Stimulated activated memory B cell treated with anti-CD40 and anti-IgM and Interleukin-4, amounts not matched to agents 10 μg/mL and 1 μg/mL and 100 μg/mL, for 72 hours (primary cell): Measurements from ENCODE around the gene VARS1.

Experiments
- ATAC-seq: fragments of 150-1000 bp; cut with Tn5 transposase; 2 replicates; pipeline ENCODE4 v1.10.0; 2021
- H3K27ac Mint-ChIP-seq: one replicate; pipeline ENCODE4 v1.8.0; 2022; ENCODE audit warnings: mild to moderate bottlenecking, mixed read lengths
- H3K27me3 Mint-ChIP-seq: one replicate; pipeline ENCODE4 v1.8.0; 2022; ENCODE audit warnings: mixed read lengths
- H3K36me3 Mint-ChIP-seq: one replicate; pipeline ENCODE4 v1.8.0; 2022; ENCODE audit warnings: mixed read lengths
- H3K4me1 Mint-ChIP-seq: one replicate; pipeline ENCODE4 v1.8.0; 2022; ENCODE audit warnings: mixed read lengths
- H3K4me3 Mint-ChIP-seq: one replicate; pipeline ENCODE4 v1.8.0; 2022; ENCODE audit warnings: mild to moderate bottlenecking, moderate library complexity, mixed read lengths
- H3K9me3 Mint-ChIP-seq: one replicate; pipeline ENCODE4 v1.8.0; 2022; ENCODE audit warnings: mixed read lengths

VARS1 gene

DNA sequence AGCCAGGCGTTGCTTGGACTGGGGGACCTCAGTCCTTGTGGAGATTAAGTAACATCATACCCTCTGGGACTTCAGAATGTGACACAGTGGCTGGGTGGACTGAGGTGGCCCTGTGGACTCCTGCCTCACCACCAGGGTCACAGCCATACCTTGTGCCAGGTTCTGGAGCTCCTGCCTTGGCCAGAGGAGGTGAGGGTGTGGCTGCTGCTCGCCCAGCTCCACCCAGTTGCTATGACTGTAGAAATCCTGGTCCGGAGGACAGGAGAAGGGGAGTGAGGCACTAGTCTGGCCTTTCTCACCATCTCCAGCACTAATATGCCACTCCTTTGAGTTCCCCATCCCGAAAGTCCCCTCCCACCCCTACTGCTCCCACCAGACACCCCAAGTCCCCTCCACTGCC, 20.4 kb downstream of the VARS1 start:
- Mint-ChIP-seq H3K4me1 (peaks cover 40% of the 10 kb centered on the region), H3K27ac (peak overlapping the region; percentile 90), H3K27me3 (no peaks in the 10 kb centered on the region)

GRCh38 chr6:31771992-31772358, 23.6 kb downstream of the VARS1 start:
- H3K27ac Mint-ChIP-seq, result no peak overlapping the region
- H3K4me1 Mint-ChIP-seq, result peaks cover 37% of the 10 kb centered on the region
- no peak overlapping the region for H3K4me3 Mint-ChIP-seq
- H3K27me3 Mint-ChIP-seq, result no peaks in the 10 kb centered on the region
- no peaks in the 10 kb centered on the region for H3K9me3 Mint-ChIP-seq
- peaks cover 5% of the 10 kb centered on the region for H3K36me3 Mint-ChIP-seq
- no peak for ATAC-seq

More for the DNA sequence above, 20.4 kb downstream of the VARS1 start:
- H3K4me3 Mint-ChIP-seq, result no peak overlapping the region
- peaks cover 15% of the 10 kb centered on the region for H3K36me3 Mint-ChIP-seq
- no peak for ATAC-seq
- no peaks in the 10 kb centered on the region for H3K9me3 Mint-ChIP-seq

- no peak for ATAC-seq
- peaks cover 5% of the 10 kb centered on the region for H3K36me3 Mint-ChIP-seq
- H3K27me3 Mint-ChIP-seq, result no peaks in the 10 kb centered on the region
- no peaks in the 10 kb centered on the region for H3K9me3 Mint-ChIP-seq
- H3K4me1 Mint-ChIP-seq, result peaks cover 26% of the 10 kb centered on the region
- no peak overlapping the region for H3K27ac Mint-ChIP-seq
- H3K4me3 Mint-ChIP-seq, result no peak overlapping the region
Measured at GRCh38 chr6:31770860-31771259, 24.7 kb downstream of the VARS1 start.

DNA sequence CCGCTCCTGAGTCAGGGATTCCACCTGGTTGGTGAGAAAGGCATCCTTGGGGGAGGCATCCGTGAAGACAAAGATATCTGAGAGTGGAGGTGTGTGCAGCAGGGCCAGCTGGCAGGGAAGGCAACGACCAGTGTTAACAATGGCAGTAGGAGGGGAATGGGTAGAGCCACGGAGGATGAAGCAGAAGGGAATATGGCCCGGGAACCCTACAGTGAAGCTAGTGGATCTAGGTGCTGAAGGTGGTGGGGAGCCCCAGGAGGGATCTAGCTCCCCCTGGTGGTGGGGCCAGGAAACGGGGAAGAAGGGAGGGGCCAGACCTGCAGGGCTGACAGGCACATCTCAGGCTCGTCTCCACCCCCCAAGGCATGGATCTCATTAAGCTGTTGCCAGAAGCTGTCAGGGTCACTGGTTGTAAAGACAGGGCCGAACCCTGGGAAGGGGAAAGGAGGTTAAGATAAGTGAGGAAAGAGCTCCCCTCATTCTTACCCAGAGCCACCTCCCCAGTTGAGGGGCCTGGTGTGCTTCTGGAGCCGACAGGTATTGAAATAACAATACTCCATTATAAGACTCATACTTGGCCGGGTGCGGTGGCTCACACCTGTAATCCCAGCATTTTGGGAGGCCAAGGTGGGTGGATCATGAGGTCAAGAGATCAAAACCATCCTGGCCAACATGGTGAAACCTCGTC, 25.7 kb downstream of the VARS1 start:
- peak; percentile 80 for ATAC-seq
- H3K4me1 Mint-ChIP-seq, result peaks cover 16% of the 10 kb centered on the region
- peaks cover 10% of the 10 kb centered on the region for H3K36me3 Mint-ChIP-seq
- no peak overlapping the region for H3K4me3 Mint-ChIP-seq
- no peaks in the 10 kb centered on the region for H3K27me3 Mint-ChIP-seq
- no peak overlapping the region for H3K27ac Mint-ChIP-seq
- no peaks in the 10 kb centered on the region for H3K9me3 Mint-ChIP-seq

DNA sequence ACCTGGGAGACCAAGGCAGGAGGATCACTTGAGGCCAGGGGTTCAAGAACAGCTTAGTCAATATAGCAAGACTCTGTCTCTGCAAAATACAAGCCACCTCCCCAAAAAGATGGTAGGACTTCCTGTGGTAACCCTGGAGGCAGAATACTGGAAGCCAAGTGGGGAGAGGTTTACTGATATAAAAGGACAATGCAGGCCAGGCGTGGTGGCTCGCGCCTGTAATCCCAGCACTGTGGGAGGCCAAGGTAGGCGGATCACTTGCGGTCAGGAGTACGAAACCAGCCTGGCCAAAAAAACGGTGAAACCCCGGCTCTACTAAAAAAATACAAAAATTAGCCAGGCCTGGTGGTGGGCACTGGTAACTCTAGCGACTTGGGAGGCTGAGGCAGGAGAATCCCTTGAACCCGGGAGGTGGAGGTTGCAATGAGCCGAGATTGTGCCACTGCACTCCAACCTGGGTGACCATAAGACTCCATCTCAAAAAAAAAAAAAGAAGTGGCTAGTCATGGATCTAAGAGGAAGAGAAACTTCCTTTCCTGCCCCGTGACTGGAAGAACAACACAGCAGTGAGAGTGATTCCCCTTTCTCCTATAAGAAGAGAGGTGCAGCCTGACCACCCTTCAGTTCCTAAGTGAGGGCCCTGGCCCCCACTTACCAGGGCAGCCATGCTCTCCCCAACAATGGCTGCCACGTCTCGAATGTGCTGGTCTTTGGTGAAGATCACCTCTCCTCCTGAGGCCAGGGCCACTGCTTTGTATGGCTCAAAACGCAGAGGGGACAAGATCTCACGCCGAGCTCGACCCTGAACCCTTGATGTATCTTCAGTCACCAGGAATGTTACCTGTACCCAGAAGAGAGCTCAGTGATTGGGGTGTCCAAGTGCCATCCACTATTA, 26.9 kb downstream of the VARS1 start:
- no peak for ATAC-seq
- no peak overlapping the region for H3K4me3 Mint-ChIP-seq
- no peaks in the 10 kb centered on the region for H3K9me3 Mint-ChIP-seq
- peaks cover 14% of the 10 kb centered on the region for H3K36me3 Mint-ChIP-seq
- no peaks in the 10 kb centered on the region for H3K27me3 Mint-ChIP-seq
- H3K27ac Mint-ChIP-seq, result no peak overlapping the region
- peaks cover 15% of the 10 kb centered on the region for H3K4me1 Mint-ChIP-seq

DNA sequence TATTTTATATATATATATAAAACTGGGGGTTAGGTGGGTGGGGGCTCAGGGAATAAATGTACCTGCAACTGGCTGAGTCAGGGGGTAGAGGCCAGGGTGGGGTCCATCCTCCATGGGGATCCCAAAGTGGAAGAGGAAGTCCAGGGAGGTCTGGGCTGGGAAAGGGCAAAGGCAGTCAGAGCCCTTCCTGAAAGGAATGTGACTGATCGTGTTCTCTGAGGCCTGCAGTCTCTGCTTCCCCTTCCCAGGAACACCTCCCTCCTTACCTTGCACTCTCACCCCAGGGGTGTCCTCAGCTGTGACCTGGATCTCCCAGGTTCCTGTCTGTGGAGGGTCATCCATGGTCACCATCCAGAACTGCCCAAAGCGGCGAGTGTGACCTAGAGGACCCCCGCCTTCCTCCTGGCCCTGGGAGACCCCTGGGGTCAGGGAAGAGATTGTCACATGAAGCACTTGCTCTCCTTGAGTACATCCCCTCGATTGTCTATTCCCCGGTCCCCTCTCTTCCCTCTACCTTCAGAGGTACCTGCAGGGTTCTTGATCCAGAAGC, 28.4 kb downstream of the VARS1 start:
- ATAC-seq, result no peak
- no peaks in the 10 kb centered on the region for H3K27me3 Mint-ChIP-seq
- peaks cover 7% of the 10 kb centered on the region for H3K4me1 Mint-ChIP-seq
- no peak overlapping the region for H3K27ac Mint-ChIP-seq
- H3K4me3 Mint-ChIP-seq, result no peak overlapping the region
- H3K9me3 Mint-ChIP-seq, result no peaks in the 10 kb centered on the region
- peaks cover 20% of the 10 kb centered on the region for H3K36me3 Mint-ChIP-seq

DNA sequence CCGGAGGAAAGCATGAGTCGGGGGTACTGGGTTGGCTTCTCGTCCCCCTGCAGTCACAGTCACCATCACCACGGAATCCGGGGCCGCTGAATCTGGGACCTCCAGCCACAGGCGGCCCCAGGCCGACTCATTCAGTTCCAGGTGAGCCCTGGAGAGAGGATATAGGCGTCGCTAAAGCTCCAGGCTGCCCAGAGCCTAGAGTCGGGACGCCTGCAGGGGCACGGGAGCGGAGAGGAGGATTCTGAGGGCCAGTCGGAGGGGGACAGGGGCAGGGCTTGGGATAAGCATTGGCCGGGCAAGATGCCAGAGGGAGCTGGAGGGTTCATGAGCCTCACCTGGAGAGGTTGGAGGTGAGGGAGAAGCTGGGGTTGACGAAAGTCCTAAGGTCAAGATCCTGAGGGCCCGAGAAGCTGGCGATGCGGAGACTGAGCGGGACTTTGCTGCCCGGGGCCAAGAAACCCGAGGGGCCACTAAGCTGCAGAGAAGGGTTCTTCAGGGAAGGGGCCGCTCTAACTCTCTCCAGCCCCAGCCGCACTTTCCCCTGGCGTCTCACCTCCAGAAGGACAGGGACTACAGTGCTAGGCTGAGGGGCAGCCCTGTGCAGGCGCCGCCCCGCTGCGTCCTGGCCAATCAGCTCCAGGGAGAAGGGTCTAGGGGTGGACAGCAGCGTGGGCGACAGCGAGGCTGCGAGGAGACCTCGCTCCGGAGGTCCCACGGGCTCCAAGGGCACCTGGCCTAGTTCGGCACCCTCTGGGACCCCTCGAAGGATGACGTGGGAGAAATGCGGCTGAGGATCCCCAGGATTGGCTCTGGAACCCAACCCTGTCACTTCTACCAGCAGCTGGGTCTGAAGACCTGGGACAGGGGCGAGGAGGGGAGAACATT, 29.4 kb downstream of the VARS1 start:
- no peaks in the 10 kb centered on the region for H3K27me3 Mint-ChIP-seq
- H3K4me3 Mint-ChIP-seq, result no peak overlapping the region
- peak overlapping the region; percentile 59 for H3K27ac Mint-ChIP-seq
- H3K36me3 Mint-ChIP-seq, result peaks cover 27% of the 10 kb centered on the region
- ATAC-seq, result no peak
- peaks cover 7% of the 10 kb centered on the region for H3K4me1 Mint-ChIP-seq
- H3K9me3 Mint-ChIP-seq, result no peaks in the 10 kb centered on the region

DNA sequence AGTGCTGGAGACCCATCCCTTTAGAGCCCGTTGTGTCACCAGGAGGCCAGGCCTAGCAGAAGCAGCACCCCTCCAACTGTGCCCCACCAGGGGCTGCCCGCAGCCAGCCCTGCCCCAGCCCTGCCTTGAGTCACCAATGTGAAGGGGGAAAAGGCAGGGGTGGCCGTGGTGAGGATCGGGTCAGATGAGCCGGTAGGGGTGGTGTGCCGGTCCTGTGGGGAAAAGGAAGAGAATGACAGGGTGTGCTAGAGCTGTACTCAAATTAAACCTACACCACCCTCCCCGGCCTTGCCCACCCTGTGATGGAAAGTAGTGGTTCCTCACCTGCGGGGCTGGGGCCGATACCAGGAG, 30.0 kb downstream of the VARS1 start:
- no peak overlapping the region for H3K4me3 Mint-ChIP-seq
- H3K27ac Mint-ChIP-seq, result peak overlapping the region; percentile 59

GRCh38 chr6:31764198-31764597, 31.4 kb downstream of the VARS1 start:
- Mint-ChIP-seq H3K9me3 (no peaks in the 10 kb centered on the region), H3K27me3 (no peaks in the 10 kb centered on the region), H3K27ac (no peak overlapping the region), H3K4me1 (no peaks in the 10 kb centered on the region), H3K4me3 (no peak overlapping the region), H3K36me3 (peaks cover 41% of the 10 kb centered on the region)
- ATAC-seq, result no peak

More for the DNA sequence above, 30.0 kb downstream of the VARS1 start:
- Mint-ChIP-seq H3K4me1 (peaks cover 7% of the 10 kb centered on the region), H3K9me3 (no peaks in the 10 kb centered on the region), H3K36me3 (peaks cover 33% of the 10 kb centered on the region), H3K27me3 (no peaks in the 10 kb centered on the region)
- ATAC-seq, result no peak

DNA sequence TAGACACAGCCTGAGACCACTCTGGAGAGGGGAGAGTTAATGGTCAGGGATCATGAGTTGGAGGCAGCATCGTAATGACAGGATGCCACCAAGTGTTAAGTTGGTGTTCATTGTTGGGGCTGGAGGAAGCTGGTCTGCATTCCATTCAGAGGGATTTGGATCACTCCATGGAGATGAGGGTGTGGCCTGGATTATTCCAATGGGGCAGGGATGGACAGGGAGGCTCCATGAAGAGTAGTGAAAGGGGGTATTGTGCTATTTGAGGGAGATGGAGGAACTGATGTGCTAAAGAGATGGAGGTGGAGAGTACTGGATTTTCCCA, 32.0 kb downstream of the VARS1 start:
- ATAC-seq, result no peak
- Mint-ChIP-seq H3K9me3 (no peaks in the 10 kb centered on the region), H3K4me3 (no peak overlapping the region), H3K27me3 (no peaks in the 10 kb centered on the region), H3K27ac (peak overlapping the region; percentile 17), H3K36me3 (peaks cover 44% of the 10 kb centered on the region), H3K4me1 (no peaks in the 10 kb centered on the region)

- no peaks in the 10 kb centered on the region for H3K4me1 Mint-ChIP-seq
- ATAC-seq, result no peak
- H3K27ac Mint-ChIP-seq, result peak overlapping the region; percentile 17
- no peak overlapping the region for H3K4me3 Mint-ChIP-seq
- H3K27me3 Mint-ChIP-seq, result no peaks in the 10 kb centered on the region
- no peaks in the 10 kb centered on the region for H3K9me3 Mint-ChIP-seq
- H3K36me3 Mint-ChIP-seq, result peaks cover 47% of the 10 kb centered on the region
Measured at GRCh38 chr6:31762878-31763618, 32.5 kb downstream of the VARS1 start.

DNA sequence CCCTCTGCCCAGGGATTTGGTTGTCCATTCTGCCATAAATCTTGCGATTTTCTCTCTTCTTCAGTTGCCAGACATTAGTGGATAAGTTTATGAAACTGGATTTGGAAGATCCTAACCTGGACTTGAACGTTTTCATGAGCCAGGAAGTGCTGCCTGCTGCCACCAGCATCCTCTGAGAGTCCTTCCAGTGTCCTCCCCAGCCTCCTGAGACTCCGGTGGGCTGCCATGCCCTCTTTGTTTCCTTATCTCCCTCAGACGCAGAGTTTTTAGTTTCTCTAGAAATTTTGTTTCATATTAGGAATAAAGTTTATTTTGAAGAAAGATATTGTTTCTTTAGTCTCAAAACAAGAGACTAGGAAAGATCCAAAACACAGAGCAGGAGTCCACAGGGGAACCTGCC, 33.2 kb downstream of the VARS1 start, which contains the start of gene SAPCD1:
TSS of gene SAPCD1 (plus strand) at position 301 of the 400 bp plus-strand sequence. CDS start 399 bp downstream, outside the sequence.
- Mint-ChIP-seq H3K27ac (peak within 1 kb of the TSS; percentile 17), H3K4me1 (no peaks in the 10 kb centered on the region), H3K4me3 (no peak within 1 kb of the TSS), H3K9me3 (no peaks in the 10 kb centered on the region), H3K27me3 (no peaks in the 10 kb centered on the region), H3K36me3 (peaks cover 46% of the 10 kb centered on the region)
- ATAC-seq, result no peak

- Mint-ChIP-seq H3K9me3 (no peaks in the 10 kb centered on the region), H3K4me3 (no peak overlapping the region)
Measured at GRCh38 chr6:31761343-31761742, 34.2 kb downstream of the VARS1 start.

DNA sequence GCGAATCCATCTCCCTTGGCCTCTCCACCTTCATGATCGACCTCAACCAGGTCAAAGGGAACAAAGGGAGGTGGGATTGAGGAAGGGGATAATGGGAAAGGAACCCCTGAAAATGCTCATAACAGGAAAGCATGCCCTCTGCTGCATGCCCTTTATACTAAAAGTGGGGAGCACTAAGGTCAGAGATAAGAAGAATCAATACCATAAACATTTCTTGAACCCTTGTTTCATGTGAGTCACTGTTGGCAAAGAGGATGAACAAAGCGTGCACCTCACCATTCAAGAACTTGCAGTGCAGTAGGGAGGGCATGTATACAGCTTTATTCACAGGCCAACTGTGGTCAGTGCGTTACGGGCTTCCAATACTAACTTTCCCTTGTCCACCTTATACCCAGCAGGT, 34.8 kb downstream of the VARS1 start:
- ATAC-seq, result no peak
- no peak overlapping the region for H3K27ac Mint-ChIP-seq
- H3K9me3 Mint-ChIP-seq, result no peaks in the 10 kb centered on the region
- H3K36me3 Mint-ChIP-seq, result peaks cover 45% of the 10 kb centered on the region
- no peaks in the 10 kb centered on the region for H3K27me3 Mint-ChIP-seq
- H3K4me1 Mint-ChIP-seq, result no peaks in the 10 kb centered on the region
- no peak overlapping the region for H3K4me3 Mint-ChIP-seq

More at GRCh38 chr6:31761343-31761742, 34.2 kb downstream of the VARS1 start:
- ATAC-seq, result no peak
- no peaks in the 10 kb centered on the region for H3K27me3 Mint-ChIP-seq
- no peaks in the 10 kb centered on the region for H3K4me1 Mint-ChIP-seq
- H3K36me3 Mint-ChIP-seq, result peaks cover 45% of the 10 kb centered on the region
- no peak overlapping the region for H3K27ac Mint-ChIP-seq
